Effector memory CD4-positive, alpha-beta T cell (primary cell): ENCODE measurements around the gene SPOCK2.

Source experiments
- DNase-seq, 3 donors: peaks; one replicate each; pipeline ENCODE4 v3.0.0-alpha.2; 2020
- H3K27ac ChIP-seq: 2 replicates; pipeline ENCODE4 v1.7.0; 2013; ENCODE audit warnings: mild to moderate bottlenecking, low read length, moderate library complexity; ENCODE audit not compliant: insufficient read depth, poor library complexity, severe bottlenecking
- H3K27me3 ChIP-seq: replicated peaks from 2 replicates; pipeline ENCODE4 v1.7.0; 2013; ENCODE audit warnings: mild to moderate bottlenecking, low read length; ENCODE audit not compliant: insufficient read depth, control insufficient read depth, poor library complexity, severe bottlenecking
- H3K36me3 ChIP-seq: 2 replicates; pipeline ENCODE4 v1.7.0; 2013; ENCODE audit warnings: mild to moderate bottlenecking, low read length, moderate library complexity; ENCODE audit not compliant: control insufficient read depth, insufficient read depth
- H3K4me1 ChIP-seq: 2 replicates; pipeline ENCODE4 v1.7.0; 2013; ENCODE audit warnings: low read length, mild to moderate bottlenecking; ENCODE audit not compliant: control insufficient read depth, insufficient read depth, poor library complexity, severe bottlenecking
- H3K4me3 ChIP-seq: 2 replicates; pipeline ENCODE4 v1.7.0; 2013; ENCODE audit warnings: low read length, low read depth, mild to moderate bottlenecking; ENCODE audit not compliant: insufficient read depth, poor library complexity, severe bottlenecking
- H3K9me3 ChIP-seq: 2 replicates; pipeline ENCODE4 v1.7.0; 2013; ENCODE audit warnings: mild to moderate bottlenecking, low read length, moderate library complexity; ENCODE audit not compliant: control insufficient read depth

SPOCK2 gene

DNA sequence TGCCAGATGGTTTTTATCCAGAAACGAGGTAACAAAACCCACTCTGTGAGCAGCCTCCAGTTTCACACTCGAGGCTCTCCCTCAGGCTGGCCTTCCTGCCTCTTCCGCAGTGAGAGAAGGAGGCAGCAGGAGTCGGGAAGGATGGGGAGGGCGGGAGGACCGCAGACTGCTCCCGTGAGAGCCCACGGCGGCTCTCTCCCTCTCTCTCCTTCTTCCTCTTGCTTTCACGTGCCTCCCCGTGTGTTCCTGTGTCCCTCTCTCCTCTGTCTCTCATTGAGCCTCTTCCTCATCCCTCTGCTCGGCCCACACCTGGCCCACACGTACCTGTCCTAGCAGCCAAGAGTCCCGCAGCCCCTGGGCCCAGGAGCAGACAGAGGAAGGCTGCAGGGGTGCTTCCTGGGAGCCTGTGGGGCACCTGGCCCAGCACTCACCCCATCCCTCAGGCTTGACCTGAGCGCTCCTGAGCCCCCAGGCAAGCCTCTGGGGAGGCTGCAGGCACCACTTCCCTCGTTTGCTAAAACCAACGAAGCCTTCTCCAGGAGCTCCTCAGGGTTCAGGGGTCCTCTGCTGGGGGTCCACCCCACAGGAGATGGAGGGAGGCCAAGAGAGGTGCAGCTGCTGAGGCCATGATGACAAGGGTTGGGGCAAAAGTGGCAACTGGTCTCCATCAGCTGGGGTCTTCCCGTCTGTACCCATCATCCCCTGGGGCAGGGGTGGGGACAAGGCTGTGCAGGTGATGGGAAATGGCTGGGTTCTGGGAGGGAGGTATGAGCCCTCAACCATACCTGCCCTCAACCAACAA lies 13.6 kb downstream of the SPOCK2 start:
- Histone ChIP-seq H3K4me1 (peaks cover 55% of the 10 kb centered on the region), H3K27ac (peak overlapping the region; percentile 69), H3K36me3 (peaks cover 68% of the 10 kb centered on the region), H3K27me3 (no peaks in the 10 kb centered on the region), H3K4me3 (no peak overlapping the region), H3K9me3 (no peaks in the 10 kb centered on the region)
- no peak for DNase-seq

GRCh38 chr10:72073708-72074573 lies 14.4 kb downstream of the SPOCK2 start:
- Histone ChIP-seq H3K27ac (peak overlapping the region; percentile 37), H3K9me3 (no peaks in the 10 kb centered on the region), H3K36me3 (peaks cover 77% of the 10 kb centered on the region), H3K27me3 (no peaks in the 10 kb centered on the region), H3K4me1 (peaks cover 47% of the 10 kb centered on the region), H3K4me3 (no peak overlapping the region)
- DNase-seq: no peak

DNA sequence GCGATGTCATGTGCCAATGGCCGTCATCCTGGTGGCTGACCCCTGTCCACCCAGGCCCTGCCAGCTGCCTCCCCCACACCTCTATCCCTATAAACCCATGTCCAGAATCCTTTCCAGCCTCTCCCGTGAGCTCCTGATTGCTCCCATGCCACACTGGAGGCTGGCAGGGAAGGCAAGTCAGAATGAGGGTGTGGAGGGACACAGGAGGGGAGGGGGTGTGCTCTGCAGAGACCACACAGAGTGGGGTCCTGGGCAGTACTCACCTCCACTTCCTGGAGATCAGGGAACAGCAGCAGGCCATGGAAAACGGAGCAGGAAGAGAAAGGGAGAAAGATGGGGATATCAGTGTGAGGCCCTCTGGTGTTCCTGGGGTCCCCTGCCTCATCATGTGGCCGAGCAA lies 15.7 kb downstream of the SPOCK2 start:
- Histone ChIP-seq H3K36me3 (peaks cover 86% of the 10 kb centered on the region), H3K4me1 (peaks cover 38% of the 10 kb centered on the region), H3K4me3 (no peak overlapping the region), H3K27ac (no peak overlapping the region), H3K27me3 (no peaks in the 10 kb centered on the region), H3K9me3 (no peaks in the 10 kb centered on the region)
- DNase-seq: no peak

DNA sequence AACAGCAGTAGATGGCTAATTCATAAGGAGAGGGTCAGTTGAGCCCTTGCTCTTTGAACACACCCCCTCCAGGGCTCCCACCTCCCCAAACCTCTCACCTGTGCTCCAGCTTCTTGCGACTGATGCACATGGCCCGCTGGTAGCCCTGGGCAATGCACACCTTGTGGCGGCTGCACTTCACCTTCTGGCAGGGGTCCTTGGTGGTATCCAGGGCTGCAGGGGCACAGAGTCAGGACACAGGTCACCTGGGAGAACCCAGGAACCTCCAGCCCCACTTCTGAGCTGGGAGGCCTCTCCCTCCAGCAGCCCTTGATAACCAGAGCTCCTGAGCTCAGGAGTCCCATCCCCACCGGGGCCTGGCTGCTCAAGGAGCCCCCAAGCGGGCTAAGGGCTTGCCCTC lies 16.3 kb downstream of the SPOCK2 start:
- Histone ChIP-seq H3K27me3 (no peaks in the 10 kb centered on the region), H3K9me3 (no peaks in the 10 kb centered on the region), H3K4me3 (no peak overlapping the region), H3K4me1 (peaks cover 32% of the 10 kb centered on the region), H3K36me3 (peaks cover 87% of the 10 kb centered on the region), H3K27ac (no peak overlapping the region)
- DNase-seq: no peak

DNA sequence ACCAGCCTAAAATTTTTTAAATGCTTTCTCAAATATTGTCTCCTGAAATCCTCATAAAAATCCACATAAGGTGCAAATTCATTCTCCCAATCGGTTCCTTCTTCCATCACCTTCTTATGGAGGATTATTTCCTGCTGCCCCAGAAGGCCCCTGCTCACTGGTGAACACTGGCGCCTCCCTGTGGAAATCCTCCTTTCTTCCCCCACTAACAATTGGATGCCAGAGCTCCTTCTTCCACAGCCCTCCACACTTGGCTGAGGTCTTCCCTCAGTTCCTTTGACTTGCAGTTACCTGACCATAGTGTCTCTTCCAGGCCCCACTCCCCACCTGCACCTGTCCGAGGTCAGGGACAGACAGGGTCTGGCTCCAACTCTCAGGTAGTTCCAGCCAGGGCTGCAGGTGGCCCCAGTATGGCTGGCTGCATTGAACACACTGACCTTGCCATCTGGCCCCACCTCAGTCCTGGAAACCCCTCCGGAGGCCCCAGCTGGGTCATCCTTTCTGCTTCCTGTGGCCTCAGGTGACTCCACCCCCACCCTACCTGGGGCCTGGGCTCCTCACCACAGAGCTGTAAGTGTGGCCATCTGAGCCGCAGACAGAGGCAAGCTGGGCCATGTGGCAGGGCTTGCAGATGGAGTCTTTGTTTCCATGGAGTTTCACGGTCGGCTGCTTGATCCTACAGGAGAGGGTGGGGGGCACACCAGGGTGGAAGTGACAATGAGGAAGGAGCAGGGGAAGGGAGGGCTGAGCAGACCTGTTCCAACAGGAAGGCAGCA lies 18.4 kb downstream of the SPOCK2 start:
- no peak for DNase-seq
- H3K36me3 ChIP-seq: peaks cover 98% of the 10 kb centered on the region
- H3K27ac ChIP-seq: no peak overlapping the region
- no peaks in the 10 kb centered on the region for H3K27me3 ChIP-seq
- H3K9me3 ChIP-seq: no peaks in the 10 kb centered on the region
- H3K4me1 ChIP-seq: peaks cover 12% of the 10 kb centered on the region
- no peak overlapping the region for H3K4me3 ChIP-seq

GRCh38 chr10:72068901-72069446 lies 19.4 kb downstream of the SPOCK2 start:
- no peak for DNase-seq
- Histone ChIP-seq H3K27ac (no peak overlapping the region), H3K9me3 (no peaks in the 10 kb centered on the region), H3K4me3 (no peak overlapping the region), H3K4me1 (peaks cover 4% of the 10 kb centered on the region), H3K27me3 (no peaks in the 10 kb centered on the region), H3K36me3 (peaks cover 94% of the 10 kb centered on the region)

GRCh38 chr10:72068126-72068765 lies 20.1 kb downstream of the SPOCK2 start:
- peaks cover 2% of the 10 kb centered on the region for H3K4me1 ChIP-seq
- H3K36me3 ChIP-seq: peaks cover 95% of the 10 kb centered on the region
- no peak for DNase-seq
- H3K27ac ChIP-seq: no peak overlapping the region
- H3K27me3 ChIP-seq: no peaks in the 10 kb centered on the region
- no peak overlapping the region for H3K4me3 ChIP-seq
- no peaks in the 10 kb centered on the region for H3K9me3 ChIP-seq

DNA sequence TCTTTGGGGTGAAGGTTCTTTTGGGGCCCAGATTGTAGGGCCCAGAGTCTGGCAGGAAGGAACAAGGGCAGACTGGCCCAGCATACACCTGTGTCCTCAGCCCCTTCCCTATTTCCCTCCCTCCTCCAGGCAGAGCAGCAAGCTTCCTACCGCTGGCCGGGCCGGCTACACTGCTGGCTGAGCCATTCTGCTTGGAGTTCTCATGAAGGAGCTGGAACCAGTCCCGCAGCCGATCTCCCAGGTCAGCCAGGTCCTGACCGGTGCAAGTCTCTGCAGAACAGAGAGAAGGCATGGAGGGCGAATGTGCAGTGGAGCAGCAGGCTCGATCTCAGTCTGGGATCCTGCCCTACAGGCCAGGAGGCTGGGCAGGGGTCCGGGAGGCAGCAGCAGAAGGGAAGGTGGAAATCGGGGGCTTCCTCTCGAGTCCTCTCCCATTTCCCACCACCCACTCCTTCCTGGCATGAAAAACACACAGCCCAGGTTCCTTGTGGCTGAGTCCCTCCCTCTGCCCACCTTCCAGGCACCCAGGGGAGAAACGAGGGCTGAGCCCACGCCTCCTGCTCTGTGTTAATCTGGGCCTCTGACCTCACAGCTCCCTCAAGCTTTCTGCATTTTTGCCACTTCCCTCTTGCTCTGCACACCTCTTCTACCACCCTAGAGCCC lies 20.8 kb downstream of the SPOCK2 start:
- H3K4me1 ChIP-seq: peaks cover 2% of the 10 kb centered on the region
- H3K27me3 ChIP-seq: no peaks in the 10 kb centered on the region
- H3K27ac ChIP-seq: no peak overlapping the region
- H3K4me3 ChIP-seq: no peak overlapping the region
- H3K36me3 ChIP-seq: peaks cover 95% of the 10 kb centered on the region
- DNase-seq: no peak
- H3K9me3 ChIP-seq: no peaks in the 10 kb centered on the region
